Skeletal muscle cell (primary cell): ENCODE results near the gene PPP1R12C.
A peak's percentile ranks its signal among the peaks of the same experiment; 100 is the strongest.

Source experiments
- DNase-seq: peaks from one replicate; pipeline ENCODE4 v3.0.0-alpha.2; 2010; ENCODE audit warnings: low read depth
- H3K4me3 ChIP-seq: 2 replicates; pipeline ENCODE4 v1.5.1; 2011; ENCODE audit warnings: low read depth, mild to moderate bottlenecking, control low read depth, low read length, moderate library complexity

The PPP1R12C gene

GRCh38 chr19:55094456-55095259 is 22.8 kb downstream of the PPP1R12C start:
- no peak overlapping the region for H3K4me3 ChIP-seq
- no peak for DNase-seq

DNA sequence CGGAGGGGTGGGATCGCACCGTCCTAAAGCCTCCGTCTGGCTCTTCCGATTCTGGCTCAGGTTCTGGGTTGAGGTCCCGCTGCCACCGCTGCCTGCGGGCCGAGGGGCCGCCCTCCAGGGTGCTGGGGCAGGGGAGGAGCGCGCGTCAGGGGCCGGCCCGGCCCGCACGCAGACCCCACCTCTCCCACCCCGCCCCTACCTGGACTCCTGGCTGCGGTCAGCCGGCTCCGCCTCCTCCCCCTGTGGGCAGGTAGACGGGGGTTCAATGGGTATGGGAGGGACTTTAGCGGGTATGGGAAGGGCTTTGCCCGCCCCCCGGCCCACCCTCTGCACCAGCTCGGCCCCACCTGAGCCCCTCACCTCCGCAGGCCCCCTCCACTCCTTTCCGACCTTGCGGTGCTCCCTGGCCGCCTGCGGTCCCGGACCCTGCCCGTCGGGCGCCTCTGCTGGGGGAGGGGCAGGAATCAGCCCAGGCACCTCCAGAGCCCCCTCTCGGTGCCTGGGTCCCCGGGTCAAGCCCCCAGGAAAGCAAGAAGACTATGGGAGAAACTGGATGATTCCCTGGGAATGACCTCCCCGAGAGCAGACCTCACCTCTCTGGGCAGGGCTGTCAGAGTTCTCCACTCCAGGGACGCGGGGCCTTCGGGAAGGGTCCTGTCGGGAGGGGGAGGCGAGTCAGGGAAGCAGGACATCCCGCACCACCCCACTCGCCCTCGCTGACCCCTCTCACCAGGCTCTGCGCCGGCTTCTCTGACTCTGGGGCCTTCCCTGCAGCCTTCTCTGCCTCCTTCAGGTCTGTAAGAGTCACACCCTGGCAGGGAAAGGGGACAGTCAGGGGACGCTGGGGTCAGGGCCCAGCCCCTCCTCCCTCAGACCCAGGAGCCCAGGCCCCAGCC is 24.8 kb downstream of the PPP1R12C start:
- H3K4me3 ChIP-seq, result no peak overlapping the region
- no peak for DNase-seq

- DNase-seq, result no peak
- H3K4me3 ChIP-seq, result no peak overlapping the region
These were observed 25.5 kb downstream of the PPP1R12C start for GRCh38 chr19:55091955-55092354.

GRCh38 chr19:55091126-55091910 is 26.1 kb downstream of the PPP1R12C start:
- DNase-seq, result no peak
- H3K4me3 ChIP-seq, result no peak overlapping the region

- no peak overlapping the region for H3K4me3 ChIP-seq
- no peak for DNase-seq
These were observed 26.9 kb downstream of the PPP1R12C start for GRCh38 chr19:55090564-55090963.

GRCh38 chr19:55089342-55089944 is 28.0 kb downstream of the PPP1R12C start:
- no peak overlapping the region for H3K4me3 ChIP-seq
- DNase-seq, result no peak

GRCh38 chr19:55088543-55089341 is 28.7 kb downstream of the PPP1R12C start:
- no peak for DNase-seq
- H3K4me3 ChIP-seq, result no peak overlapping the region

- no peak for DNase-seq
- peak overlapping the region; percentile 58 for H3K4me3 ChIP-seq
These were observed 29.4 kb downstream of the PPP1R12C start for GRCh38 chr19:55088021-55088451.

DNA sequence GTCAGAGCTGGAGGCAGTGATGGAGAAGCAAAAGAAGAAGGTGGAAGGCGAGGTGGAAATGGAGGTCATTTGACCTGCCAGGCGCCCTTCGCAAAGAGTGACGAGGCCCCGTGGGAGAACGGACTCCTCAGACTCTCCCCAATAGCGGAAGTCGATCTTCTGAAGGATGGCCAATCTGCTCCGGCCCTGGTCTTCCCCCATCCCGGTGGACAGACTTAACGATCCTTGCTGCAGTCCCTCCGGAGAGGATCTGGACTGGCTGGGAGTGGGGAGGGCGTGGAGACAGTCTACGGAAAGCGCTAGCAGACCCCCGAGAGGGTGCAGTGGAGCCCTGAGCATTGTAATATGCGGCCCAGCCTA is 29.9 kb downstream of the PPP1R12C start:
- peak overlapping the region; percentile 58 for H3K4me3 ChIP-seq
- DNase-seq, result no peak

GRCh38 chr19:55086730-55087541 is 30.5 kb downstream of the PPP1R12C start:
- H3K4me3 ChIP-seq, result peak overlapping the region; percentile 58
- peak; percentile 76 for DNase-seq

GRCh38 chr19:55085923-55086715 is 31.3 kb downstream of the PPP1R12C start:
- DNase-seq, result no peak
- peak overlapping the region; percentile 58 for H3K4me3 ChIP-seq

GRCh38 chr19:55084416-55084815 is 33.0 kb downstream of the PPP1R12C start:
- DNase-seq, result no peak
- no peak overlapping the region for H3K4me3 ChIP-seq

GRCh38 chr19:55083004-55083850 is 34.2 kb downstream of the PPP1R12C start:
- no peak for DNase-seq
- H3K4me3 ChIP-seq, result no peak overlapping the region

- peak overlapping the region; percentile 60 for H3K4me3 ChIP-seq
- DNase-seq, result no peak
These were observed 35.2 kb downstream of the PPP1R12C start for GRCh38 chr19:55082020-55082851.

GRCh38 chr19:55081770-55082019 is 35.7 kb downstream of the PPP1R12C start:
- peak overlapping the region; percentile 60 for H3K4me3 ChIP-seq
- DNase-seq, result no peak
